ENCODE data around the gene RETREG1. TPM values are rescaled to one million over a fixed set of nuclear protein-coding genes. Genes with fewer than 3 reads are reported as not detected.
"Not testable (repeated sequence)": the region's sequence is repeated elsewhere in the genome, so short reads cannot be mapped to it uniquely, and the experiment has no call there.

RETREG1 gene
- total RNA-seq, 1 donor from 2014 or later, result not detected

GRCh38 chr5:16617274-16617968, 624 bp upstream of the RETREG1 start:
- no peak for DNase-seq (ENCODE audit: low read depth in 2 of 2)

- no peak for DNase-seq (ENCODE audit: low read depth in 2 of 2)
These were observed 859 bp downstream of the RETREG1 start for GRCh38 chr5:16615741-16616535.

- DNase-seq (ENCODE audit: low read depth in 2 of 2), result no peak
These were observed 4.8 kb downstream of the RETREG1 start for GRCh38 chr5:16612007-16612406.

- not testable (repeated sequence) for DNase-seq (ENCODE audit: low read depth in 2 of 2)
These were observed 5.9 kb downstream of the RETREG1 start for GRCh38 chr5:16610896-16611295.

- no peak for DNase-seq (ENCODE audit: low read depth in 2 of 2)
These were observed 7.4 kb downstream of the RETREG1 start for GRCh38 chr5:16609412-16609811.

- no peak for DNase-seq (ENCODE audit: low read depth in 2 of 2)
These were observed 10.2 kb downstream of the RETREG1 start for GRCh38 chr5:16606628-16607027.

- no peak for DNase-seq (ENCODE audit: low read depth in 2 of 2)
These were observed 13.1 kb downstream of the RETREG1 start for GRCh38 chr5:16603701-16604100.

- no peak for DNase-seq (ENCODE audit: low read depth in 2 of 2)
These were observed 13.5 kb downstream of the RETREG1 start for GRCh38 chr5:16603295-16603694.

GRCh38 chr5:16602182-16602581, 14.6 kb downstream of the RETREG1 start:
- no peak for DNase-seq (ENCODE audit: low read depth in 2 of 2)

GRCh38 chr5:16600946-16601345, 15.9 kb downstream of the RETREG1 start:
- no peak for DNase-seq (ENCODE audit: low read depth in 2 of 2)

- DNase-seq (ENCODE audit: low read depth in 2 of 2), result peak in 1 of 2 donors; percentile 30
These were observed 16.4 kb downstream of the RETREG1 start for GRCh38 chr5:16600397-16600796.

GRCh38 chr5:16597946-16598694, 18.7 kb downstream of the RETREG1 start:
- DNase-seq (ENCODE audit: low read depth in 2 of 2), result no peak

- no peak for DNase-seq (ENCODE audit: low read depth in 2 of 2)
These were observed 20.2 kb downstream of the RETREG1 start for GRCh38 chr5:16596581-16596940.

- DNase-seq (ENCODE audit: low read depth in 2 of 2), result no peak
These were observed 20.8 kb downstream of the RETREG1 start for GRCh38 chr5:16595881-16596580.

GRCh38 chr5:16593628-16594027, 23.2 kb downstream of the RETREG1 start:
- DNase-seq (ENCODE audit: low read depth in 2 of 2), result no peak

GRCh38 chr5:16593013-16593412, 23.8 kb downstream of the RETREG1 start:
- no peak for DNase-seq (ENCODE audit: low read depth in 2 of 2)

- no peak for DNase-seq (ENCODE audit: low read depth in 2 of 2)
These were observed 24.5 kb downstream of the RETREG1 start for GRCh38 chr5:16592255-16592654.

- no peak for DNase-seq (ENCODE audit: low read depth in 2 of 2)
These were observed 26.1 kb downstream of the RETREG1 start for GRCh38 chr5:16590685-16591084.

GRCh38 chr5:16589658-16590057, 27.1 kb downstream of the RETREG1 start:
- DNase-seq (ENCODE audit: low read depth in 2 of 2), result no peak

GRCh38 chr5:16588434-16589214, 28.2 kb downstream of the RETREG1 start:
- no peak for DNase-seq (ENCODE audit: low read depth in 2 of 2)

GRCh38 chr5:16586556-16586955, 30.2 kb downstream of the RETREG1 start:
- DNase-seq (ENCODE audit: low read depth in 2 of 2), result no peak

Data from dermis microvascular lymphatic vessel endothelial cell (primary cell).